ENCODE results near the gene GLB1L3. TPM values are rescaled to one million over a fixed set of nuclear protein-coding genes. Genes with fewer than 3 reads are reported as not detected.

The GLB1L3 gene
- total RNA-seq, 1 experiment from 2014 or later = not detected

DNA sequence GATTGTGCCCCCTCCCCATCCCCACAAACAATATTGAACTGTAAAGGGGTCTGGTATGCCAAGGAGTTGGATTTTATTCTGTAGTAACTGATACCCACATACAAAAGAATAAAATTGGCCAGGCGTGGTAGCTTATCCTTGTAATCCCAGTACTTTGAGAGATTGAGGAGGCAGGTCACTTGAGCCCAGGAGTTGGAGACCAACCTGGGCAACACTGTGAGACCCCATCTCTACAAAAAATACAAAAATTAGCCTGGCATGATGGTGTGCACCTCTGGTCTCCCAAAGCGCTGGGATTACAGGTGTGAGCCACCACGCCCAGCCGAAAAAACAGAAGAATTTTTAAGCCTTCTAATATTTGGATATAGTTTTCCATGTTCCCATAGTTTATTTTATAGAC, 4.2 kb upstream of the GLB1L3 start:
- no peaks in the 10 kb centered on the region for H3K27me3 ChIP-seq (ENCODE audit: insufficient read depth, low read length)
- H3K4me2 ChIP-seq (ENCODE audit: low read length) = no peak overlapping the region
- BruUV-seq (replicated peaks) = no TSS peak
- H2AFZ ChIP-seq (ENCODE audit: low read depth, low read length, poor library complexity, severe bottlenecking) = no peak overlapping the region
- RAD21 ChIA-PET (ENCODE audit: low non-redundant PET in 1 of 2, low total read pairs in 2 of 2, uncharacterized antibody in 2 of 2, unreplicated experiment in 2 of 2) = no interaction called here
- CTCF ChIA-PET = no interaction called here
- H3K9me3 ChIP-seq (ENCODE audit: control insufficient read depth in 1 of 2, insufficient read depth in 1 of 2, low read depth in 1 of 2, low read length in 2 of 2) = no peaks in the 10 kb centered on the region
- no peak overlapping the region for H3K9ac ChIP-seq (ENCODE audit: low read length)
- H3K27ac ChIP-seq (ENCODE audit: low read depth, low read length) = no peak overlapping the region
- no peaks in the 10 kb centered on the region for H4K20me1 ChIP-seq (ENCODE audit: insufficient read depth)
- TF ChIP-seq CEBPB (IDR thresholded peaks at IDR 0.05; ENCODE audit: low read depth) = no peak
- no peak for TF ChIP-seq POLR2AphosphoS5 (IDR thresholded peaks at IDR 0.05; ENCODE audit: low read depth, low read length)
- TF ChIP-seq CBX3 (IDR thresholded peaks at IDR 0.05; ENCODE audit: low read depth) = no peak
- no peak for TF ChIP-seq RAD21 (IDR thresholded peaks at IDR 0.05; ENCODE audit: low read depth)
- TF ChIP-seq EZH2 (IDR thresholded peaks at IDR 0.05) = no peak
- TF ChIP-seq, protein P1, sequence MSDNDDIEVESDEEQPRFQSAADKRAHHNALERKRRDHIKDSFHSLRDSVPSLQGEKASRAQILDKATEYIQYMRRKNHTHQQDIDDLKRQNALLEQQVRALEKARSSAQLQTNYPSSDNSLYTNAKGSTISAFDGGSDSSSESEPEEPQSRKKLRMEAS (IDR thresholded peaks at IDR 0.05) = no peak
- TF ChIP-seq ELF1 (IDR thresholded peaks at IDR 0.05; ENCODE audit: borderline replicate concordance, low read depth) = no peak
- TF ChIP-seq SRF (IDR thresholded peaks at IDR 0.05; ENCODE audit: low read depth) = no peak
- no peak for TF ChIP-seq FOSL1 (IDR thresholded peaks at IDR 0.05; ENCODE audit: low read depth)
- TF ChIP-seq, protein P2, sequence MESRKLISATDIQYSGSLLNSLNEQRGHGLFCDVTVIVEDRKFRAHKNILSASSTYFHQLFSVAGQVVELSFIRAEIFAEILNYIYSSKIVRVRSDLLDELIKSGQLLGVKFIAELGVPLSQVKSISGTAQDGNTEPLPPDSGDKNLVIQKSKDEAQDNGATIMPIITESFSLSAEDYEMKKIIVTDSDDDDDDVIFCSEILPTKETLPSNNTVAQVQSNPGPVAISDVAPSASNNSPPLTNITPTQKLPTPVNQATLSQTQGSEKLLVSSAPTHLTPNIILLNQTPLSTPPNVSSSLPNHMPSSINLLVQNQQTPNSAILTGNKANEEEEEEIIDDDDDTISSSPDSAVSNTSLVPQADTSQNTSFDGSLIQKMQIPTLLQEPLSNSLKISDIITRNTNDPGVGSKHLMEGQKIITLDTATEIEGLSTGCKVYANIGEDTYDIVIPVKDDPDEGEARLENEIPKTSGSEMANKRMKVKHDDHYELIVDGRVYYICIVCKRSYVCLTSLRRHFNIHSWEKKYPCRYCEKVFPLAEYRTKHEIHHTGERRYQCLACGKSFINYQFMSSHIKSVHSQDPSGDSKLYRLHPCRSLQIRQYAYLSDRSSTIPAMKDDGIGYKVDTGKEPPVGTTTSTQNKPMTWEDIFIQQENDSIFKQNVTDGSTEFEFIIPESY (IDR thresholded peaks at IDR 0.05; ENCODE audit: extremely low read depth, insufficient replicate concordance, low read length) = no peak
- no peaks in the 10 kb centered on the region for H3K36me3 ChIP-seq (ENCODE audit: control insufficient read depth in 1 of 2, insufficient read depth in 2 of 2, low read length in 2 of 2)
- ATAC-seq (no peak), DNase-seq (ENCODE audit: low read depth, low spot score) (no peak)
- H3K4me1 ChIP-seq (ENCODE audit: control insufficient read depth in 1 of 2, insufficient read depth in 2 of 2, low read length in 2 of 2) = no peaks in the 10 kb centered on the region
- H3K4me3 ChIP-seq (replicated peaks in 1 of 2; ENCODE audit: low read depth in 1 of 2, low read length in 2 of 2) = no peak overlapping the region
- H3K79me2 ChIP-seq (ENCODE audit: insufficient read depth, low read length) = no peaks in the 10 kb centered on the region
- no peaks in the 10 kb centered on the region for H3K9me2 ChIP-seq (ENCODE audit: insufficient read depth)
- POLR2A ChIA-PET = no interaction called here
- intact Hi-C loops (cut with micrococcal nuclease) = no loop called here
